Ishikawa (cell line): ENCODE data around the gene TRAPPC3.

ENCODE experiments used
- CREB1 ChIP-seq: IDR thresholded peaks from 2 replicates; pipeline ENCODE4 v1.6.1; 2012; ENCODE audit warnings: low read depth
- EP300 ChIP-seq: IDR thresholded peaks from 2 replicates; pipeline ENCODE4 v1.6.1; 2012; ENCODE audit warnings: borderline replicate concordance
- MAX ChIP-seq: IDR thresholded peaks from 2 replicates; pipeline ENCODE4 v1.6.1; 2012
- NFIC ChIP-seq: IDR thresholded peaks from 2 replicates; pipeline ENCODE4 v1.6.1; 2012
- RAD21 ChIP-seq: IDR thresholded peaks from 2 replicates; pipeline ENCODE4 v1.6.1; 2012; ENCODE audit warnings: low read depth
- REST ChIP-seq: IDR thresholded peaks from 2 replicates; pipeline ENCODE4 v1.6.1; 2012; ENCODE audit warnings: low read depth, mild to moderate bottlenecking
- TAF1 ChIP-seq: IDR thresholded peaks from 2 replicates; pipeline ENCODE4 v1.6.1; 2012; ENCODE audit warnings: low read depth, mild to moderate bottlenecking
- USF1 ChIP-seq: IDR thresholded peaks from 2 replicates; pipeline ENCODE4 v1.6.1; 2012
- YY1 ChIP-seq: IDR thresholded peaks from 2 replicates; pipeline ENCODE4 v1.6.1; 2012; ENCODE audit warnings: low read depth

GRCh38 chr1:36094621-36095061 lies 54.6 kb downstream of the TRAPPC3 start:
- TF ChIP-seq YY1 = no peak
- no peak for TF ChIP-seq TAF1
- TF ChIP-seq REST = no peak
- TF ChIP-seq EP300 = no peak
- no peak for TF ChIP-seq NFIC
- TF ChIP-seq USF1 = no peak
- TF ChIP-seq RAD21 = no peak
- no peak for TF ChIP-seq MAX
- no peak for TF ChIP-seq CREB1
